ENCODE results near the gene CYP27C1.

The CYP27C1 gene

GRCh38 chr2:127155028-127155581 is 65.0 kb downstream of the CYP27C1 start:
- DNase-seq (ENCODE audit: low spot score) = no peak

- DNase-seq (ENCODE audit: low spot score) = no peak
Observed at GRCh38 chr2:127154396-127154795, 65.7 kb downstream of the CYP27C1 start.

GRCh38 chr2:127153691-127154158 is 66.4 kb downstream of the CYP27C1 start:
- DNase-seq (ENCODE audit: low spot score) = no peak

GRCh38 chr2:127150996-127151395 is 69.1 kb downstream of the CYP27C1 start:
- DNase-seq (ENCODE audit: low spot score) = no peak

- DNase-seq (ENCODE audit: low spot score) = no peak
Observed at GRCh38 chr2:127149384-127149783, 70.7 kb downstream of the CYP27C1 start.

- DNase-seq (ENCODE audit: low spot score) = no peak
Observed at GRCh38 chr2:127146820-127147502, 73.1 kb downstream of the CYP27C1 start.

- no peak for DNase-seq (ENCODE audit: low spot score)
Observed at GRCh38 chr2:127146071-127146725, 73.9 kb downstream of the CYP27C1 start.

GRCh38 chr2:127145280-127145895 is 74.7 kb downstream of the CYP27C1 start:
- no peak for DNase-seq (ENCODE audit: low spot score)

- no peak for DNase-seq (ENCODE audit: low spot score)
Observed at GRCh38 chr2:127143841-127144782, 76.0 kb downstream of the CYP27C1 start.

GRCh38 chr2:127142663-127143630 is 77.2 kb downstream of the CYP27C1 start:
- no peak for DNase-seq (ENCODE audit: low spot score)

GRCh38 chr2:127140538-127140937 is 79.6 kb downstream of the CYP27C1 start:
- no peak for DNase-seq (ENCODE audit: low spot score)

- no peak for DNase-seq (ENCODE audit: low spot score)
Observed at GRCh38 chr2:127139766-127140165, 80.3 kb downstream of the CYP27C1 start.

GRCh38 chr2:127138281-127138680 is 81.8 kb downstream of the CYP27C1 start:
- DNase-seq (ENCODE audit: low spot score) = no peak

GRCh38 chr2:127137741-127138140 is 82.4 kb downstream of the CYP27C1 start:
- no peak for DNase-seq (ENCODE audit: low spot score)

- no peak for DNase-seq (ENCODE audit: low spot score)
Observed at GRCh38 chr2:127137225-127137624, 82.9 kb downstream of the CYP27C1 start.

GRCh38 chr2:127134833-127135830 is 85.0 kb downstream of the CYP27C1 start:
- peak; percentile 72 for DNase-seq (ENCODE audit: low spot score)

- DNase-seq (ENCODE audit: low spot score) = peak; percentile 52
Observed at GRCh38 chr2:127134235-127134634, 85.9 kb downstream of the CYP27C1 start.
